ENCODE measurements around the gene HIVEP1.
"Not testable (repeated sequence)": the region's sequence is repeated elsewhere in the genome, so short reads cannot be mapped to it uniquely, and the experiment has no call there.

Gene HIVEP1

DNA sequence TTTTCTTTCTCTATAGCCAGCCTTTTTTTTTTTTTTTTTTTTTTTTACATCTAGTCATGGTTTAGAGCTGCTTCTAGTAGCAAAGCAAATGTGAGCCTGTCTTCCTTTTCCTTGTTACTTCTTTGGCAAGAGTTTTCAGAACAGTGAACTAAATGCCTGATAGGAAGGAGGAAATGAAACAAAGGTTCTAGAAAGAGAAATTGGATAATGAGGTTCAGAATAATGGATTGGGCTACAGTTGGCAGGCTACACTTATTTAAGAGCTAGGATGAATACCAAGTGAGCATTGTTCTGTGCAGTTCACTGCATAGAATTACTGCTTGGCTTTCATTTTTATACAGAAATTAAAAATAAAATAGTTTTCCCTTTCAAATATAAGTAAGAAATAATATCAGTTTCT lies 78.6 kb downstream of the HIVEP1 start:
- DNase-seq = no peak

DNA sequence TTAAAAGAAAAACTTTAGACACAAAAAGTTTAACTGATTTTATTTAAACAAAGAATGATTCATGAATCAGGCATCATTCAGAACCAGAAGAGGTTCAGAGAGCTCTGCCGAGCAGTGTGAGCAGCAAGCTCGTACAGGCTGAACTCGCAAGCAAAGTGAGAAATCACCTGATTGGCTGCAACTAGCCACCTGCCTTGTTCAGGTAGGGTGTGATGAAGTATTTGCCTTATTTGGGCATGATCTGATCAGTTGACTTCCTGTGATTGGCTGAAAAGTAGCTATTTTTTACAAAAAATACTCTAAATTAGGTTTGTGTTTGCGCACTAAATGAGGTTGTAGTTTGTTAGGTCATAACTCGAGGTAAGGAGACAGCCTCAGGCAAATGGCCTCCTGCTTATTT lies 80.7 kb downstream of the HIVEP1 start:
- DNase-seq = no peak

DNA sequence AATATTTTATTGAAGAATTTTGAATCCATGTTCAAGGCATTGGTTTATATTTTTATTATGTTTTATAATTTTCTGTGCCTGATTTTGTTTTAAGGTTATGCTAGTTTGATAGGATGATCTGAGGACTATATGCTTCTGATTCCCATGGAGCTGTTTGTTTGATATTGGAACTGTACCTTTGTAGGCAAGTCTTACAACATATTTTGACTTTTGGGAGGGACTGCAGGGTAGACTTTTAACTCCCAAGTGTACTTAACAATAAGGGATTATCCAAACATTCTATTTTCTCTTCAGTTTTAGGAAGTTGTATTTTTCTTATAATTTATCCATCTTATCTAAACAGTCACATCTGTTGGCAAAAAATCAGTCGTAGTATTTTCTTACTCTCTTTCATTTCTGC lies 82.6 kb downstream of the HIVEP1 start:
- DNase-seq = no peak

DNA sequence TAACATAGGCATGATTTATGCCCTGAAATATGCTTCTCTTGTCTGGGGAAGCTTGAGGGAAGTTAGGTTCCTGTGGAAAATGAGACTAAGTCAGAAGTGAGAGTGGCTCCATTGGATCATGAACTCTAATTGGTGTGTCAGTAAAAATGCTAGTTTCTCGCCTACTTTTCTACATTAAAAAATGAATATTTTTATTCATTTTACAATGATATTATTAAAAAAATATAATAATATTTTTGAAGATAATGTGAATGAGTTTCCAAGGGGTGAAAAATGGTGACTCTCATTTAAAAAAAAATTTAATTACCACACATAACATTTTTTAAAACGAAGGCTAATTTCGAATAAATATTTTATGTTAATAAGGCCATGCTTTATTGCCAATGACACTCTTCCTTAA lies 84.2 kb downstream of the HIVEP1 start:
- DNase-seq = no peak

DNA sequence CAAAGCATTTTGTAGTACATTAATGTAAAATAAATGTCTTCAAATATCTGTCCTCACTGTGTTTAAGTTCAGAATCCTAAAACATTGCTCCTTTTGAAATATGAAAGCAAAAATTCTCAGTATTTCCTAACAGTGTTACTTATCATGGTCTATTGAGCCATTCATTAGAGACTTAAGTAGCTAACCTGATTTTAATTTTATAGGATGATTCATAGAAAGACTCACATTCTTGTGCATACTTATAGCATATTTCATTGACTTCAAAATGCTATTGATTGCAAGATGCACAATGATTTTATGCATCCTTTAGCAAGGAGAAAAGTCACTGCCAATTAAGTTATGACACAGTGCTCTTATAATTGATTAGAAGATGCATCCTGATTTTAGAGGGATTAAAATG lies 85.7 kb downstream of the HIVEP1 start:
- no peak for DNase-seq

DNA sequence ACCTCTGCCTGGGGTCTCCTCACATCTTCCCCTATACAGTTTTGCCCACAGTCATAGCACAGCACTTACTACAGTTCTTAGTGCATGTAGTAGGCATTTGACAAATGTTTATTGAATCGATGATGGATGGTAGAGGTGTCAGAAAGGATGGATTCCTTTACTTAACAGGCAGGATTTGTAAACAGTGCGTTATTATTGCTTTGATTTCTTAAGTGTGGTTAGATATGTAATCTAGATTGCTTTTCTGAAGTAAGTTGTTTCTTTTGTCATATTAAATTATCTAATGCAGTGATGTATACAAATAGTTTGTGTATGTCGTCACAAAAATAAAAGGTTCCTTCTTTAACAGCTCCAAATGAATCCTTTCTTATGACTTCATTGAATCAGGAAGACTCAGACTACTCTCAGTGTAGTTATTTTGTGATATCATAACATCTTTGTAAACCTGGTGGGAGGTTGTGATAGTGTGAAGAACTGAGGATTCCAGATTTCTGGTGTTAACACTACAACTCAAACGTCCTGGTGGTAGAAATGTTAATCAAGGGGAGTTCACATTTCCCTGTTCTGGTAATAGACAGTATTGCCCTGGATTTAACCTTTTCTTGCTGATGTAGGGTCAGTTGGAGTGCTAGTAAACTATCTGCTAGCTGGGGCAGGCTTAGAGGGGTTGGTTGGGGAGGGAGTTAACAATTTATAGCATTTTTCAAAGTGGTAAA lies 87.7 kb downstream of the HIVEP1 start:
- no peak for DNase-seq

DNA sequence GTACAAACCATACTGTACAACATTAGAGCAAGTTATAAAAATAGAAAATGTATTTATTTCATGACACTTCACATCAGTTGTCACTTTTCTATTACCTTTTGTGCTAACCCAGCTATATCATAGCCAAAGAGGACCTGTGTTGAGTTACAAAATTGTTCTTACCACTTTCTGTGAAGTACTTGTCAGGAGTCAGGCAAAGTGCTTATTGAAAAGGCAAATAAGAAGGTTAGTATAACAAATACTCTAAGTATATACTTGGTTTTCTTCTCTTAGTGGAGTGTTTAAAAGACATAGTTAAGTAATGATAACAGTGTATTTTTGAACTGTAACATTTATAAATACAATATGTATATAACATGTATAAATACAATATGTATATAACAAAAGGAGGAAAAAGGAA lies 88.9 kb downstream of the HIVEP1 start:
- DNase-seq = no peak

DNA sequence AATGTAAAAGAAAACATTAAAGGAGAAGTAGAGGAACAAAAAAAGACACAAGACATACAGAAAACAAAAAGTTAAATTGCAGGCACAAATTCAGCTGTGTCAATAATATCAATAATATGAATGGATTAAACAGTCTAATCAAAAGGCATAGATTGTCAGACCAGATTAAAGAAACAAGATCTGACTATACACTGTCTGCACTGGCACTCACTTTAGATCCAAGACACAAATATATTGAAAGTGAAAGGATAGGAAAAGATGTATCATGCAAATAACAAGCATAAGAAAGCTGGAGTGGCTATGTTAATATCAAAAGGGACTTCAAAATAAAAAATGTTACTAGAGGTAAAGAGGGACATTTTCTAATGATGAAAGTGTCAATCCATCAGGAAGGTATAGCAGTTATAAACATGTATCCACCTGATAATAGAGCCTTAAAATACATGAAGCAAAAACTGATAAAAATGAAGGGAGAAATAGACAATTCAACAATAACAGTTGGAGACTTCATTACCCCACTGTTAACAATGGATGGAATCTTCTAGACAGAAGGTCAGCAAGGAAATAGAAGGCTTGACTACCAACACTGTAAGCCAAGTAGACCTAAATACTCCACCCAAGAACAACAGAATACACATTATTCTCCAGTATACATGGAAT lies 89.7 kb downstream of the HIVEP1 start:
- no peak for DNase-seq

DNA sequence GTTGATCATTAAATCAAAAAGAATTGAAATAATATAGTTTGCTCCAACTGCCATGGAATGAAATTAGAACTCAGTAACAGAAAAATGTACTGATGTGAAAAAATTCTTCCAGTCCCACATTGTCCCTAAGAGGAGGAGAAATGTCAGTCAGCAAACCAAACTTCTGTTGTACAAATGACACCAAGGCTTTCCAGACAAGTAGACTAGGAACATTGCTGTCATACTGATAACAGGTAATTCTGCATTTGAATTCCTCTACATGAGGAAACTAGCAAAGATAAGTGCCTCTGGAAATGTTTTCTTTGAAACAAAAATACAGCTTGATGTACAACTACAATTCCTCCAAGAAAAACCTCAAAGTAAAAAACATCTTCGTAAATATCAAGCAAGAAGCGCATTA lies 90.2 kb downstream of the HIVEP1 start:
- DNase-seq = no peak

DNA sequence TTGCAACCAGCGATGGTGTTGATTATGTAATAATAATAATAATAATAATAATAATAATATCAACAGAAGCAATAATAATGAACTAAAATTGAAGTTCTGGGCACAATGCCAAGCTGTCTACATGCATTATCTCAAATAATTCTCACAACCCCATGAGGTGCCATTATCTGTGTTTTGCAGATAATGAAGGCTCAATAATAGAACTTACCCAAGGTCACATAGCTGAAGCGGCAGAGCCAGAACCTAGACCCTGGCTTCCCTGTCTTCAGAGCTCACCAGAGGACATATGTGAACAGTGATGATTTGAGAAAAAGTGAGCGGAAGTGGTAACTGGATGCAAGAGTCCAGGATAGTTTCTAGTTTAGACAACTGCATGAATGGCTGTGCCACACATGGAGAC lies 91.0 kb downstream of the HIVEP1 start:
- no peak for DNase-seq

DNA sequence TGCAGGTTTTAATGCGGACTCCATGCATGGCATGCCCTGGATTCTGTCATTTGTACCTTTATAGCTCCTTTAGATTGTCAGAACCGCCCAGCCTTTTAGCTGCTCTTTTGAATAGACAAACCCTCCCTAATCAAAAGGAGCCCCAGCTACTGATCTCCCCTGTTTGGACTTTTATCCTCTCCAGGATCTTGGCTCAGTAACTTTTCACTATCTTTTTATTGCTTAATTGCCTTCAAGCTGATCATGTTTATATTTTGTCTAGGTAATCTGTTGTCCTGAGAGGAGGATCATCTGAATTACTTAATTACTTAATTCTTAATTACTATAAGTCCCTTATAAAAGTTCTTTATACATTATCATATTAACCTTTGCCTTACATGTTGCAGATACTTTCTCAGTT lies 93.2 kb downstream of the HIVEP1 start:
- DNase-seq = no peak

DNA sequence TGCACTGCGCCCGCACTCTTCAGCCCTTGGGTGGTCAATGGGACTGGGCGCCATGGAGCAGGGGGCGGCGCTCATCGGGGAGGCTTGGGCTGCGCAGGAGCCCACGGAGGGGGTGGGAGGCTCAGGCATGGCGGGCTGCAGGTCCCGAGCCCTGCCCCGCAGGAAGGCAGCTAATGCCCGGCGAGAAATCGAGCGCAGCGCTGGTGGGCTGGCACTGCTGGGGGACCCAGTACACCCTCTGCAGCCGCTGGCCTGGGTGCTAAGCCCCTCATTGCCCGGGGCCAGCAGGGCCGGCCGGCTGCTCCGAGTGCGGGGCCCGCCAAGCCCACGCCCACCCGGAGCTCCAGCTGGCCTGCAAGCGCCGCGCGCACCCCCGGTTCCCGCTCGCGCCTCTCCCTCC lies 96.3 kb downstream of the HIVEP1 start:
- DNase-seq = not testable (repeated sequence)

DNA sequence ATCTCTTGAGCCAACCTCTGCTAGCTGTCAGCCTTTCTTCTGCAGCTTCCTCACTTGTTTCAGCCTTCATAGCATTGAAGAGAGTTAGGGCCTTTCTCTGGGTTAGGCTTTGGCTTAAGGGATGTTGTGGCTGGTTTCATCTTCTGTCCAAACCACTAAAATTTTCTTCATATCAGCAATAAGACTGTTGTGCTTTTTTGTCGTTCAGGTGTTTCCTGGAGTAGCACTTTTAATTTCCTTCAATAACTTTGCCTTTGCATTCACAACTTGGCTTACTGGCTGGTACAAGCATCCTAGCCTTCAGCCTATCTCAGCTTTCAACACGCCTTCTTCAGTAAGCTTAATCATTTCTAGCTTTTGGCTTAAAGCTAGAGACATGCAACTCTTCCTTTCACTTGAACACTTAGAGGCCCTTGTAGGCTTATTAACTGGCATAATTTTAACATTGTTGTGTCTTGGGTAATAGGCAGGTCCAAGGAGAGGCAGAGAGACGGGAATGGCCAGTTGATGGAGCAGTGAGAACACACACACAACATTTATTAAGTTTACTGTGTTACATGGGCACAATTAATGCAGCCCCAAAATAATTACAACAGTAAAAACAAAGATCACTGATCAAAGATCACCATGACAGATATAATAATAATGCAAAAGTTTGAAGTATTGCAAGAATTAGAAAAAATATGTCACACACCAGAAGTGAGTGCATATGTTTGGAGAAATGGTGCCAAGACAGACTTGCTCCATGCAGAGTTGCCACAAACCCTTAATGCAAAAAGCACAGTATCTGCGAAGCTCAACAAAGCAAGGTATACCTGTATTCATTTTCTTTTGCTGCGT lies 98.6 kb downstream of the HIVEP1 start:
- no peak for DNase-seq

DNA sequence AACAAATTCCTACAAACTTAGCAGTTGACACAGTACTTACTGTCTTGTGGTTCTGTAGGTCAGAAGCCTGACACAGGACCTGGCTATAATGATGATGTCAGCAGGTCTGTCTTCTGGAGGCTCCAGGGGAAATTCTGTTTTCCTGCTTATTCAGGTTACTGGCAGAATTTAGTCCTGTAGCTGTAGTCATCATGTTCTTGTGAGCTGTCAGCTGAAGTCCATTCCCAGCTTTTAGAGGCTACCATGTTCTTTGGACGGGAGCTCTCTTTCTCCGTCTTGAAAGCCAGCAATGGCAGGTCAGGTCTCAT lies 99.2 kb downstream of the HIVEP1 start:
- no peak for DNase-seq

DNA sequence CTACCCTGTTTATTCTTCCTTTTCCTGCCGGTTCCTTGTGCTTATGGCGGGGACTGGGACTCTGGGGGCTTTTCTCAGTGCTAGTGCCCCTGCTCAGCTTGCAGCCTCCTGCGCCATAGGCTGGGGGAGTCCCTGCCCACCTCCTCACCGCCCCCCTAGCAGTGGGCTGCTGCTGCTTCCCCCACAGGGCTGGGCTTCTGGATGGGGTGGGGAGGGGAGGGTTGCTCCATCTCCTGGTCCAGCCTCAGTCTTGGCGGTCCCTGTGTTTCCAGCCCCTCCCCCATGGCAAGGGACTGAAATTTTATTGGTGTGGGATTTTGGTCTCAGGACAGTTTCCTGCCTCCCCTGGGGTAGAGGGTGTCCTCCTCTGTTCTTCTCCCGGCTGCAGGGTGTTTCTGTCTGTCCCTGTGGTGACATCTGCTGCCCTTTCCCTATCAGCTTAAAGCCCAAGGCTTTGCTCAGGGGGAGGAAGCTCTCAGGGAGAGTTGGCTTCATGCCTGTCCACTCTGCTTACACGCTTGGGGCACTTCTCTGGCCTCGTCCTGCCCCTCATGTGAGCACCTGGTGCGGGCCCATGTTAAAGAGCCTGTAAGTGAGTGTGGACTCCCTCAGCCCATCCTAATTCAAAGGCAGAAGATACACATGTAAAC lies 100.6 kb downstream of the HIVEP1 start:
- no peak for DNase-seq

DNA sequence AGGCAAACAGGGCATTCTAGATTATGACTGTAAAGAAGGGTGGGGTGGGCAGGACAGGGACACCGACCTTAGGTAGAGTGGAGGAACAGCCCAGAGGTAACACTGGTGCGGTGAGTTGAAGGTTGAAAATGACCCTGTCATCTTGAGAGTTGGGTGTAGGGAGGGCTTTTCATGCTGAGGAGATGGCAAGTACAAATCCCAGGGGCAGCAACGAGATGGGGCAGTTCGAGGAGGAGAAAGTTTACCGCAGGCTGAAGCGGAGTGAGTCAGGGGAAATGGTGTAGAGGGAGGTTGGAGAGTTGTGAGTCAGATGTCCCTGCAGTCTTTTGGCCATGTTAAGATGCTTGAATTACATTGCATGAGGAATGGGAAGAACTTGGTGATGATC lies 101.1 kb downstream of the HIVEP1 start:
- no peak for DNase-seq

DNA sequence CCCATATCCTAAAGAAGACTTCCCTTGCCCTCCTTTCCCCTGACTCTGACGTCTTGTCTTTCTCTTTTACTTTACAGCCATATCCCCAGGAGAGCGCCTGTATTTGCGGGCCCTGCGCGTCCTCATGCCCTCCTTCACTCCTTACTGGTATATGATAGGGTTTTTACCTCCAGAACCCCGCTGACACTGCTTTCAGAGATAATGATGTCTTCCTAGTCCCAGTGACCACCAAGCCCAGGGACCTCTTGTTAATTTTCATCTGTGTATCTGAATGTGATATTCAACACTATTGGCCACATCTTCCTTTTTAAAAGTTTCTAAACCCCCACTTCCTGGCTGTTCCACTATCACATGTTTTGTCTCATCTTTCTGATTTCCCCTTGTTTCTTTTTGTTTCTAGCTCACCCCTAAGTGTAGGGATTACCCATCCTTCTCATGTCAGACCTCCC lies 102.0 kb downstream of the HIVEP1 start:
- no peak for DNase-seq

DNA sequence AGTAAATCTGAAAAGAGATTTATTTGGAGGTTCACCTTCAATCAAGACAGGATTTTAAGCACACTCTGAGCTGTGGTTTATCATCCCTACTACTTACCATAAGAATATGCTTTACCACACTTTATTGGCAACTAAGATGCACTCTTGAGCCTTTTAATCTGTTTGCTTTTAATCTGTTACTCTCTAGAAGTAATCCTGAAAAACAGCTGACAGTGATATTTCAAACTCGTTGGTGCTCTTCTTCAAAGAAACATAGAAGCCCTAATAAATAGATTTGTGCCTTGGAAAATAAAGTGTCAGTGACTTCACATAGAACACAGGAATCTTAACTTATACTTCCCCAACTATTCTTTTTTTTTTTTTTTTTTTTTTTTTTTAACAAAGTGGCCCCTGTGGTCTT lies 102.9 kb downstream of the HIVEP1 start:
- DNase-seq = no peak

DNA sequence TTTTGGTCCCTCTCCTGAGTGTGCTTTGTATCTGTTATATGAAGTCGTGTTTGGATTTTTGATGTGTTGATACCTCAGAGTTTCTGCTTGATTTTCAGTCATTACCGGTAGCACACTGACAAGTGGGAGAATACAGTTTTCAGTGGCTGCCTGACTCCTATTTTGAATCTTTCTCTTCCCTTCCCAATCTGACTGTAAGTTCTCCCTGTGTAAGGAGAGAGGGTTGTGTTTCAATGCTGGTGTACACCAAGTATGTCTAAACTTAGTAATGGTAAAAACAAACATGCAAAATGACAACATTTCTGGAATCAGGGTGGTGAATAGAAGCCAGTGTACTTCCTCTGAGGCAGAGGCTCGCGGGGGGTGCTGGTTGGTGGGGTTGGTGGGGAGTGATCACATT lies 103.4 kb downstream of the HIVEP1 start:
- DNase-seq = no peak

DNA sequence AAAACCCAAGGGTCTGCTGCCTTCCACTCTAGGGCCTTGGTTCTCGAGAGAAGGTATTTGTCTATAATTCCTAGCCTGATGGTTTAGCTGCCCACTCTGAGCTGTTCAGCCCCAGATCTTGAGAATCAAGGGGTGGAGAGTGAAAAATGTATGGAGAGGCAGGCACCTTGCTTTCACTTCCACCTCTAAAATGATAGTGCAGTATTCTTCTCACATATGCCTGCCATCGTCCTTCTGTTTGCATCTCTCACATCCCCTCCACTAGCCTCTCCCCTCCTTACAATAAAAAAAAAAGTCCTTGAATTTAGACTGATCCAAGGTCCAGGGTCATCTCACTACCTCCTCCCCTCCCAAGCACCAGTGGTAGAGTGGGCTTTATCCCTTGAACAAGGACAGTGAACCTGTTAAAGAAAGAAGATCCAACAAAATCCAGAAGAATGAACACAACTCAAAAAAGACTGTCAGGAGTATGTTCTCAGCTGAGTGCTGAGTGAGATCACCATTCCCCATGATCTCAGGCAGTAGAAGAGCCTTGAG lies 104.2 kb downstream of the HIVEP1 start:
- no peak for DNase-seq

DNA sequence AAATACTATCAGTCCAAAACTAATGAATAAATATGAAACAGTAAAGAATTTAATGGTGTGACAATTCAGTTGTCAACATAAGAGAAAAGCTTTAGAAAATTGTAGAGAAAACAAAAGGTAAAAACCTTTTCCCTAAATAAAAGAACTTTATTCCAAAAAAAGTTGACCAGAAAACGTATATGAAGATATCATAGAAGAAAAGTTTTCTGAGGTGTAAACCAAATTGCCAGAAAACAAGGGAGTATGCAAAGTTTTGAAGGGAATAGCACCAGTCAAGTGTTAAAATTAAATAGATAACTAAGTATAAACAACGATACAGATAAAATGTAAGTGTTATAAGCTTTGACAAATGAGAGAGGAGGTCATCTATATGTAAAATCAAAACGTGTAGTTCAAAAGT lies 104.9 kb downstream of the HIVEP1 start:
- DNase-seq = no peak

DNA sequence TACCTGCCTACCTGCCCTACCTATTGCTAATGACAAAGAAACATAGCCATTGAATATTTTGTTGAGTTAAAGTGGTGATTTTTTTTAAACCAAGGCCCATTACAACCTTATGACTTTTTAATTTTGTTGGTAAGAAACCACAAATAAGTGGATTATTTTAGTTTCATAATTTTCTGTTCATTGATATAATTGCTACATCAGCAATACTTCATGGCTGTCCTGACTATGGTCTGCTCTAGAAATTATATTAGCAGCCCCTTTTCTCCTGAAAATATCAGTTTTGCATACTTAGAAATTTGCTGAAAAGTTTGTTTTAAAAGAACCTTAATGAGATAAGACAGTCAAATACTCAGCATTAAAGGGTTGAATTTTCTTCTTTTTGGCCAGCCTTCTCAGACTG lies 106.5 kb downstream of the HIVEP1 start:
- no peak for DNase-seq

DNA sequence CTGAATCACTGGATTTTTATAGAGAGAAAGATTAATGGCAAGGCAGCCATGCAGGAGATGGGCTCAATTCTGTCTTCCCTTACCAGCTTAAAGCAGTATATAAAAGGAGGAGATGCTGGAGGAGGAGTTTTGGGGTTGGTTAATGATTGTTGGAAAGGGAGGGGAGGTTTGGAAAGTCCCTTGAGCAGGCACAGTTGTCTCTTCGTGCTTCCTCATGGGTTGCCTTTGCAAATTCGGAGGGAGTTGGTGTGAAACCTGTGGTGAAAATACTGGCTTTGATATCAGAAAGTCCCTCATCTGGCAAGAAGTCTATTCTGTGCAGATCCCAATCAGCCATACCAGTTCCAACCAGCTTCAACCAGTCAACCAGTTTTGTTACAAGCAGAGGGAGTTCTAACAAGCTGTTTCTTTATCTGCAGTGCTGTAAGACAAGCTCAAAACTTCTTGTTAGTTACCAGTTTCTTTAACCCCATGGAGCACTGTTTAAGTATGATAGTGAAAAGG lies 107.0 kb downstream of the HIVEP1 start:
- DNase-seq = no peak
